WTC11 (cell line): ENCODE data around the gene ELFN2. TPM values are rescaled to one million over a fixed set of nuclear protein-coding genes. Genes with fewer than 3 reads are reported as not detected.
A peak's percentile ranks its signal among the peaks of the same experiment; 100 is the strongest.

ENCODE experiments used
- ATAC-seq: fragments of 200-7000 bp; cut with Tn5 transposase; 2 replicates; pipeline ENCODE4 v1.10.0; 2021; ENCODE audit warnings: mild to moderate bottlenecking, moderate library complexity
- CTCF ChIA-PET: fragments of 300-600 bp; sonication (Branson Sonifier 250); formaldehyde crosslinking; loops from one replicate; lab custom pipeline; 2021; ENCODE audit warnings: antibody characterized with exemption; lab: Charles Lee
- POLR2A ChIA-PET: fragments of 350-600 bp; sonication (Branson Sonifier 250); formaldehyde crosslinking; loops from one replicate; lab custom pipeline; 2021; ENCODE audit warnings: antibody characterized with exemption; lab: Charles Lee
- DNase-seq: peaks from one replicate; pipeline ENCODE4 v3.0.0; 2021; ENCODE audit warnings: low spot score
- H3K27ac Mint-ChIP-seq: 2 replicates; pipeline ENCODE4 v1.8.0; 2021; ENCODE audit warnings: mixed read lengths
- H3K27me3 Mint-ChIP-seq: 2 replicates; pipeline ENCODE4 v1.8.0; 2021; ENCODE audit warnings: low read depth, mild to moderate bottlenecking, moderate library complexity, mixed read lengths
- H3K36me3 Mint-ChIP-seq: 2 replicates; pipeline ENCODE4 v1.8.0; 2021; ENCODE audit warnings: mixed read lengths
- H3K4me1 Mint-ChIP-seq: 2 replicates; pipeline ENCODE4 v1.8.0; 2022; ENCODE audit warnings: mixed read lengths
- H3K4me3 Mint-ChIP-seq: 2 replicates; pipeline ENCODE4 v1.8.0; 2021; ENCODE audit warnings: mild to moderate bottlenecking, moderate library complexity, mixed read lengths
- H3K9me3 Mint-ChIP-seq: 2 replicates; pipeline ENCODE4 v1.8.0; 2021; ENCODE audit warnings: mixed read lengths
- CBFB ChIP-seq: sonication (generic); formaldehyde crosslinking; IDR thresholded peaks from 2 replicates; pipeline ENCODE4 v1.8.1; 2022; ENCODE audit warnings: mild to moderate bottlenecking, low read depth, missing genetic modification reagents
- GRHL2 ChIP-seq: fragments of 250-450 bp; sonication (Bioruptor Pico); IDR thresholded peaks from 2 replicates; pipeline ENCODE4 v1.8.0; 2022; ENCODE audit warnings: mild to moderate bottlenecking, moderate library complexity; ENCODE audit not compliant: insufficient replicate concordance, severe bottlenecking
- HMGA2 ChIP-seq: fragments of 250-450 bp; sonication (Bioruptor Pico); IDR thresholded peaks from 2 replicates; pipeline ENCODE4 v1.4.0; 2021; ENCODE audit warnings: mild to moderate bottlenecking, moderate library complexity
- KAT7 ChIP-seq: sonication (generic); formaldehyde crosslinking; IDR thresholded peaks from 2 replicates; pipeline ENCODE4 v1.8.1; 2023; ENCODE audit warnings: missing genetic modification reagents, mild to moderate bottlenecking, borderline replicate concordance
- NFYB ChIP-seq: sonication (generic); formaldehyde crosslinking; conservative IDR thresholded peaks from 2 replicates; pipeline ENCODE4 v1.8.0; 2022; ENCODE audit warnings: low read depth, missing genetic modification reagents
- SMAD3 ChIP-seq: sonication (generic); formaldehyde crosslinking; IDR thresholded peaks from 2 replicates; pipeline ENCODE4 v1.8.0; 2022; ENCODE audit warnings: missing genetic modification reagents, mild to moderate bottlenecking, borderline replicate concordance
- TP53 ChIP-seq: sonication (generic); formaldehyde crosslinking; IDR thresholded peaks from 2 replicates; pipeline ENCODE4 v1.8.1; 2023; ENCODE audit warnings: mild to moderate bottlenecking, missing genetic modification reagents
- ZBTB21 ChIP-seq: sonication (generic); formaldehyde crosslinking; IDR thresholded peaks from 2 replicates; pipeline ENCODE4 v1.8.1; 2023; ENCODE audit warnings: mild to moderate bottlenecking, missing genetic modification reagents, borderline replicate concordance
- ZNF138 ChIP-seq: sonication (generic); formaldehyde crosslinking; conservative IDR thresholded peaks from 2 replicates; pipeline ENCODE4 v1.8.1; 2022; ENCODE audit warnings: mild to moderate bottlenecking, moderate library complexity, missing genetic modification reagents
- ZNF232 ChIP-seq: sonication (generic); formaldehyde crosslinking; IDR thresholded peaks from 2 replicates; pipeline ENCODE4 v1.8.0; 2022; ENCODE audit warnings: mild to moderate bottlenecking, missing genetic modification reagents
- ZNF263 ChIP-seq: sonication (generic); formaldehyde crosslinking; IDR thresholded peaks from 2 replicates; pipeline ENCODE4 v1.8.1; 2022; ENCODE audit warnings: low read depth, mild to moderate bottlenecking, moderate library complexity, missing genetic modification reagents
- total RNA-seq: library from RNA; stranded (reverse); gene quantifications from 3 replicates; pipeline ENCODE4 v1.2.3, GENCODE V29; 2021
- TF ChIP-seq, protein P1 (sequence below): sonication (generic); formaldehyde crosslinking; IDR thresholded peaks from 2 replicates; pipeline ENCODE4 v1.8.1; 2022; ENCODE audit warnings: mild to moderate bottlenecking, moderate library complexity, missing genetic modification reagents
- TF ChIP-seq, protein P2 (sequence below): sonication (generic); formaldehyde crosslinking; IDR thresholded peaks from 2 replicates; pipeline ENCODE4 v1.8.0; 2022; ENCODE audit warnings: mild to moderate bottlenecking, missing genetic modification reagents
- TF ChIP-seq, protein P3 (sequence below): fragments of 250-450 bp; sonication (Bioruptor Pico); IDR thresholded peaks from 2 replicates; pipeline ENCODE4 v1.9.0; 2021; ENCODE audit warnings: mild to moderate bottlenecking
- TF ChIP-seq, protein P4 (sequence below): sonication (generic); formaldehyde crosslinking; IDR thresholded peaks from 2 replicates; pipeline ENCODE4 v1.8.1; 2023; ENCODE audit warnings: mild to moderate bottlenecking, missing genetic modification reagents
- TF ChIP-seq, protein P5 (sequence below): sonication (generic); formaldehyde crosslinking; IDR thresholded peaks from 2 replicates; pipeline ENCODE4 v1.8.0; 2023; ENCODE audit warnings: missing genetic modification reagents
- TF ChIP-seq, protein P6 (sequence below): sonication (generic); formaldehyde crosslinking; IDR thresholded peaks from 2 replicates; pipeline ENCODE4 v1.8.1; 2022; ENCODE audit warnings: low read depth, missing genetic modification reagents, borderline replicate concordance
- TF ChIP-seq, protein P7 (sequence below): sonication (generic); formaldehyde crosslinking; IDR thresholded peaks from 2 replicates; pipeline ENCODE4 v1.8.0; 2023; ENCODE audit warnings: mild to moderate bottlenecking, missing genetic modification reagents
- TF ChIP-seq, protein P8 (sequence below): fragments of 200-600 bp; IDR thresholded peaks from 2 replicates; pipeline ENCODE4 v1.8.0; 2022; ENCODE audit warnings: antibody characterized with exemption
- TF ChIP-seq, protein P9 (sequence below): sonication (generic); formaldehyde crosslinking; IDR thresholded peaks from 2 replicates; pipeline ENCODE4 v1.8.0; 2022; ENCODE audit warnings: mild to moderate bottlenecking, missing genetic modification reagents

The ELFN2 gene
- total RNA-seq, 1 experiment from 2014 or later = 0.87 TPM

DNA sequence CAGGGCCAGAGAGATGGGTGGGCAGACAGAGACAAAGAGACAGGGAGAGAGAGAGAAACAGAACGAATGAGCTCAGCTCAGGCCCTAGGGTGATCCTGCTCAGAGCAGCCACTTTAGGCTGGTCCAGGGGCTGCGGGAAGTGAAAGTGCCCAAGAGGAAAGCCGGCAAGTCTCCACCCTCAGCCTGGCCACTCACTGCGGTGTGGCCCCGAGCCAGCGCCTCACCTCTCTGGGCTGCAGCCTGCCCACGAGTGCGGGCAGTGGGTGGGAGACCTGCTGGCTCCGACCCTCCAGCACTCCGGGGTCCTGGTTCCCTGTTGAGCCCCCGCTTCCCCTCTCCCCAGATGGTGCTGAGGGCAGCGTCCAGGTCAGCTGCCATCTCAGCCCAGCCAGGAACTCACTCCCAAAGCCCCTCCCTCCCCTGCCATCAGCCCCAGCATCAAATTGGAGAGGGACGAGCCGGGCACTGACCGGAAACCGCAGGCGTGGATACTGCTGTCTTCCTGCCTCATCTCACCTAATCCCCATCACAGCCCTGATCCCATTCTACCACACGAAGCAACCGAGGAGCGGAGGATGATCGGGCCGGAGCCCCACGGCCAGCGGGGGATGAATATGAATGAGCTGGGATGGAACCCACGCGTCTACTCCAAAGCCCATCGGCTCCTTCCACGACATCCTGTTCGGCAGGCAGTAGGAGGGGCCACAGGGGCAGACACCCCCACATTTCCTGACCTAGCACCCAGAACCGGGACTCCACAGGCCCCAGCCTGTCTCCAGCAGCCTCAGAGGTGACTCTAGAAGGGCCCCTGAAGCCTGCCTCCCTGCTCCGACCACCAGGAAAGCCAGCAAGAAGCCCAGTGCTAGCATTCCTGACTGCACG, 16.9 kb downstream of the ELFN2 start (continued):
- TF ChIP-seq, protein P1, sequence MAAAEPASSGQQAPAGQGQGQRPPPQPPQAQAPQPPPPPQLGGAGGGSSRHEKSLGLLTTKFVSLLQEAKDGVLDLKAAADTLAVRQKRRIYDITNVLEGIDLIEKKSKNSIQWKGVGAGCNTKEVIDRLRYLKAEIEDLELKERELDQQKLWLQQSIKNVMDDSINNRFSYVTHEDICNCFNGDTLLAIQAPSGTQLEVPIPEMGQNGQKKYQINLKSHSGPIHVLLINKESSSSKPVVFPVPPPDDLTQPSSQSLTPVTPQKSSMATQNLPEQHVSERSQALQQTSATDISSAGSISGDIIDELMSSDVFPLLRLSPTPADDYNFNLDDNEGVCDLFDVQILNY = no peak
- TF ChIP-seq SMAD3 (no peak), GRHL2 (CRISPR knock-in tag) (no peak), NFYB (CRISPR knock-in tag) (no peak), HMGA2 (CRISPR knock-in tag) (no peak), ZNF263 (CRISPR knock-in tag) (no peak), KAT7 (CRISPR knock-in tag) (no peak), ZNF138 (CRISPR knock-in tag) (no peak)
- TF ChIP-seq, protein P2, sequence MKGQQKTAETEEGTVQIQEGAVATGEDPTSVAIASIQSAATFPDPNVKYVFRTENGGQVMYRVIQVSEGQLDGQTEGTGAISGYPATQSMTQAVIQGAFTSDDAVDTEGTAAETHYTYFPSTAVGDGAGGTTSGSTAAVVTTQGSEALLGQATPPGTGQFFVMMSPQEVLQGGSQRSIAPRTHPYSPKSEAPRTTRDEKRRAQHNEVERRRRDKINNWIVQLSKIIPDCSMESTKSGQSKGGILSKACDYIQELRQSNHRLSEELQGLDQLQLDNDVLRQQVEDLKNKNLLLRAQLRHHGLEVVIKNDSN (CRISPR knock-in tag) = no peak
- TF ChIP-seq, protein P3, sequence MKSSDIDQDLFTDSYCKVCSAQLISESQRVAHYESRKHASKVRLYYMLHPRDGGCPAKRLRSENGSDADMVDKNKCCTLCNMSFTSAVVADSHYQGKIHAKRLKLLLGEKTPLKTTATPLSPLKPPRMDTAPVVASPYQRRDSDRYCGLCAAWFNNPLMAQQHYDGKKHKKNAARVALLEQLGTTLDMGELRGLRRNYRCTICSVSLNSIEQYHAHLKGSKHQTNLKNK = no peak
- TF ChIP-seq, protein P4, sequence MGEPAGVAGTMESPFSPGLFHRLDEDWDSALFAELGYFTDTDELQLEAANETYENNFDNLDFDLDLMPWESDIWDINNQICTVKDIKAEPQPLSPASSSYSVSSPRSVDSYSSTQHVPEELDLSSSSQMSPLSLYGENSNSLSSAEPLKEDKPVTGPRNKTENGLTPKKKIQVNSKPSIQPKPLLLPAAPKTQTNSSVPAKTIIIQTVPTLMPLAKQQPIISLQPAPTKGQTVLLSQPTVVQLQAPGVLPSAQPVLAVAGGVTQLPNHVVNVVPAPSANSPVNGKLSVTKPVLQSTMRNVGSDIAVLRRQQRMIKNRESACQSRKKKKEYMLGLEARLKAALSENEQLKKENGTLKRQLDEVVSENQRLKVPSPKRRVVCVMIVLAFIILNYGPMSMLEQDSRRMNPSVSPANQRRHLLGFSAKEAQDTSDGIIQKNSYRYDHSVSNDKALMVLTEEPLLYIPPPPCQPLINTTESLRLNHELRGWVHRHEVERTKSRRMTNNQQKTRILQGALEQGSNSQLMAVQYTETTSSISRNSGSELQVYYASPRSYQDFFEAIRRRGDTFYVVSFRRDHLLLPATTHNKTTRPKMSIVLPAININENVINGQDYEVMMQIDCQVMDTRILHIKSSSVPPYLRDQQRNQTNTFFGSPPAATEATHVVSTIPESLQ (CRISPR knock-in tag) = no peak
- TF ChIP-seq, protein P5, sequence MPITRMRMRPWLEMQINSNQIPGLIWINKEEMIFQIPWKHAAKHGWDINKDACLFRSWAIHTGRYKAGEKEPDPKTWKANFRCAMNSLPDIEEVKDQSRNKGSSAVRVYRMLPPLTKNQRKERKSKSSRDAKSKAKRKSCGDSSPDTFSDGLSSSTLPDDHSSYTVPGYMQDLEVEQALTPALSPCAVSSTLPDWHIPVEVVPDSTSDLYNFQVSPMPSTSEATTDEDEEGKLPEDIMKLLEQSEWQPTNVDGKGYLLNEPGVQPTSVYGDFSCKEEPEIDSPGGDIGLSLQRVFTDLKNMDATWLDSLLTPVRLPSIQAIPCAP (CRISPR knock-in tag) = no peak
- TF ChIP-seq, protein P6, sequence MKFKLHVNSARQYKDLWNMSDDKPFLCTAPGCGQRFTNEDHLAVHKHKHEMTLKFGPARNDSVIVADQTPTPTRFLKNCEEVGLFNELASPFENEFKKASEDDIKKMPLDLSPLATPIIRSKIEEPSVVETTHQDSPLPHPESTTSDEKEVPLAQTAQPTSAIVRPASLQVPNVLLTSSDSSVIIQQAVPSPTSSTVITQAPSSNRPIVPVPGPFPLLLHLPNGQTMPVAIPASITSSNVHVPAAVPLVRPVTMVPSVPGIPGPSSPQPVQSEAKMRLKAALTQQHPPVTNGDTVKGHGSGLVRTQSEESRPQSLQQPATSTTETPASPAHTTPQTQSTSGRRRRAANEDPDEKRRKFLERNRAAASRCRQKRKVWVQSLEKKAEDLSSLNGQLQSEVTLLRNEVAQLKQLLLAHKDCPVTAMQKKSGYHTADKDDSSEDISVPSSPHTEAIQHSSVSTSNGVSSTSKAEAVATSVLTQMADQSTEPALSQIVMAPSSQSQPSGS (CRISPR knock-in tag) = no peak

DNA sequence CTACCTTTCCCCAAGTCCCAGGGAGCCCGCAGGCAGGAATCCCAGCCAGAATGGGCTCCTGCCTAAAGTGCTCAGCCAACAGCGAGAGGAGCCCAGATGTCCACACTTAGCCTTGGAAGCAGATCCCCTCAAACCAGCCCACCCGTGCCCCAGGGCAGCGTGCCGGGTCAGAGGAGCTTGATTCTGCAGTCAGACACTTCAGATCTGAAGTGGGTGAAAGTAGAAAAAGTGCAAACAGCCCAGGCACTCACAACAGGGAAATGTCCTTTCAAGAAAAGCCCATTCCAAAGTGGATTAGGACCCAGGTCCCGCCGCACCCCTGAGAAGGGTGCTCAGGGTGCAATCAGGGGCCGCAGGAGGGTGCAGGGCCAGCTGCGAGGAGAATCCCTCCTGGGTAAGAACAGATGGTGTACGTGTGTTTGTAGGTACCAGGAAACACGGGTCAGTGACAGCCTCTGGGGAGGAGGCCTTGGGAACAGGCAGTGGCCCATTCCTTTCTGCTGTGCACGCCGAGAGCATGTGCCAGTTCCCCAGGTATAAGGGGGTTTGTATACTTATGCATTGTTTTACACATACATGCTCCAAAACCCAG, 17.7 kb downstream of the ELFN2 start:
- ChIA-PET CTCF (interaction anchor here (0.6 kb wide), 1 partner anchor 20 kb away, joined by 3 read pairs; no protein-coding TSS in a partner anchor), POLR2A (no interaction called here)
- Mint-ChIP-seq H3K36me3 (no peaks in the 10 kb centered on the region), H3K4me1 (0 out of 2 replicates have a peak, but pooled peaks cover 3% of the 10 kb centered on the region), H3K27me3 (no peaks in the 10 kb centered on the region), H3K9me3 (no peaks in the 10 kb centered on the region), H3K4me3 (no peak overlapping the region), H3K27ac (peak overlapping the region; percentile 49; the same call in 1 of the 2 replicates)
- DNase-seq (no peak), ATAC-seq (no peak)
- TF ChIP-seq, protein P1 = no peak
- TF ChIP-seq ZBTB21 (CRISPR knock-in tag) (no peak), ZNF232 (CRISPR knock-in tag) (no peak), CBFB (CRISPR knock-in tag) (no peak), TP53 (CRISPR knock-in tag) (no peak)
- TF ChIP-seq, protein P7, sequence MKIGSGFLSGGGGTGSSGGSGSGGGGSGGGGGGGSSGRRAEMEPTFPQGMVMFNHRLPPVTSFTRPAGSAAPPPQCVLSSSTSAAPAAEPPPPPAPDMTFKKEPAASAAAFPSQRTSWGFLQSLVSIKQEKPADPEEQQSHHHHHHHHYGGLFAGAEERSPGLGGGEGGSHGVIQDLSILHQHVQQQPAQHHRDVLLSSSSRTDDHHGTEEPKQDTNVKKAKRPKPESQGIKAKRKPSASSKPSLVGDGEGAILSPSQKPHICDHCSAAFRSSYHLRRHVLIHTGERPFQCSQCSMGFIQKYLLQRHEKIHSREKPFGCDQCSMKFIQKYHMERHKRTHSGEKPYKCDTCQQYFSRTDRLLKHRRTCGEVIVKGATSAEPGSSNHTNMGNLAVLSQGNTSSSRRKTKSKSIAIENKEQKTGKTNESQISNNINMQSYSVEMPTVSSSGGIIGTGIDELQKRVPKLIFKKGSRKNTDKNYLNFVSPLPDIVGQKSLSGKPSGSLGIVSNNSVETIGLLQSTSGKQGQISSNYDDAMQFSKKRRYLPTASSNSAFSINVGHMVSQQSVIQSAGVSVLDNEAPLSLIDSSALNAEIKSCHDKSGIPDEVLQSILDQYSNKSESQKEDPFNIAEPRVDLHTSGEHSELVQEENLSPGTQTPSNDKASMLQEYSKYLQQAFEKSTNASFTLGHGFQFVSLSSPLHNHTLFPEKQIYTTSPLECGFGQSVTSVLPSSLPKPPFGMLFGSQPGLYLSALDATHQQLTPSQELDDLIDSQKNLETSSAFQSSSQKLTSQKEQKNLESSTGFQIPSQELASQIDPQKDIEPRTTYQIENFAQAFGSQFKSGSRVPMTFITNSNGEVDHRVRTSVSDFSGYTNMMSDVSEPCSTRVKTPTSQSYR (CRISPR knock-in tag) = no peak
- TF ChIP-seq, protein P8, sequence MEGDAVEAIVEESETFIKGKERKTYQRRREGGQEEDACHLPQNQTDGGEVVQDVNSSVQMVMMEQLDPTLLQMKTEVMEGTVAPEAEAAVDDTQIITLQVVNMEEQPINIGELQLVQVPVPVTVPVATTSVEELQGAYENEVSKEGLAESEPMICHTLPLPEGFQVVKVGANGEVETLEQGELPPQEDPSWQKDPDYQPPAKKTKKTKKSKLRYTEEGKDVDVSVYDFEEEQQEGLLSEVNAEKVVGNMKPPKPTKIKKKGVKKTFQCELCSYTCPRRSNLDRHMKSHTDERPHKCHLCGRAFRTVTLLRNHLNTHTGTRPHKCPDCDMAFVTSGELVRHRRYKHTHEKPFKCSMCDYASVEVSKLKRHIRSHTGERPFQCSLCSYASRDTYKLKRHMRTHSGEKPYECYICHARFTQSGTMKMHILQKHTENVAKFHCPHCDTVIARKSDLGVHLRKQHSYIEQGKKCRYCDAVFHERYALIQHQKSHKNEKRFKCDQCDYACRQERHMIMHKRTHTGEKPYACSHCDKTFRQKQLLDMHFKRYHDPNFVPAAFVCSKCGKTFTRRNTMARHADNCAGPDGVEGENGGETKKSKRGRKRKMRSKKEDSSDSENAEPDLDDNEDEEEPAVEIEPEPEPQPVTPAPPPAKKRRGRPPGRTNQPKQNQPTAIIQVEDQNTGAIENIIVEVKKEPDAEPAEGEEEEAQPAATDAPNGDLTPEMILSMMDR = no peak
- TF ChIP-seq, protein P9, sequence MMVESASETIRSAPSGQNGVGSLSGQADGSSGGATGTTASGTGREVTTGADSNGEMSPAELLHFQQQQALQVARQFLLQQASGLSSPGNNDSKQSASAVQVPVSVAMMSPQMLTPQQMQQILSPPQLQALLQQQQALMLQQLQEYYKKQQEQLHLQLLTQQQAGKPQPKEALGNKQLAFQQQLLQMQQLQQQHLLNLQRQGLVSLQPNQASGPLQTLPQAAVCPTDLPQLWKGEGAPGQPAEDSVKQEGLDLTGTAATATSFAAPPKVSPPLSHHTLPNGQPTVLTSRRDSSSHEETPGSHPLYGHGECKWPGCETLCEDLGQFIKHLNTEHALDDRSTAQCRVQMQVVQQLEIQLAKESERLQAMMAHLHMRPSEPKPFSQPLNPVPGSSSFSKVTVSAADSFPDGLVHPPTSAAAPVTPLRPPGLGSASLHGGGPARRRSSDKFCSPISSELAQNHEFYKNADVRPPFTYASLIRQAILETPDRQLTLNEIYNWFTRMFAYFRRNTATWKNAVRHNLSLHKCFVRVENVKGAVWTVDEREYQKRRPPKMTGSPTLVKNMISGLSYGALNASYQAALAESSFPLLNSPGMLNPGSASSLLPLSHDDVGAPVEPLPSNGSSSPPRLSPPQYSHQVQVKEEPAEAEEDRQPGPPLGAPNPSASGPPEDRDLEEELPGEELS = no peak
